Medulla oblongata (tissue), 1 donor: ENCODE data around the gene TMEM116.
"Not testable (repeated sequence)": the region's sequence is repeated elsewhere in the genome, so short reads cannot be mapped to it uniquely, and the experiment has no call there.

Source experiments
- DNase-seq: peaks from one replicate; pipeline ENCODE4 v3.0.0-alpha.2; 2015; ENCODE audit errors: extremely low spot score

Gene TMEM116

GRCh38 chr12:112009596-112009995 lies 3.4 kb downstream of the TMEM116 start:
- DNase-seq: not testable (repeated sequence)

- no peak for DNase-seq
Measured at GRCh38 chr12:112008918-112009317, 4.0 kb downstream of the TMEM116 start.

- no peak for DNase-seq
Measured at GRCh38 chr12:112007945-112008344, 5.0 kb downstream of the TMEM116 start.

GRCh38 chr12:112005419-112006395 lies 7.3 kb downstream of the TMEM116 start:
- DNase-seq: no peak

- DNase-seq: no peak
Measured at GRCh38 chr12:112004041-112004440, 8.9 kb downstream of the TMEM116 start.

GRCh38 chr12:112001576-112001975 lies 11.4 kb downstream of the TMEM116 start:
- DNase-seq: no peak

- DNase-seq: no peak
Measured at GRCh38 chr12:112000820-112001219, 12.1 kb downstream of the TMEM116 start.

- DNase-seq: not testable (repeated sequence)
Measured at GRCh38 chr12:111999129-111999528, 13.8 kb downstream of the TMEM116 start.

GRCh38 chr12:111998015-111998414 lies 14.9 kb downstream of the TMEM116 start:
- DNase-seq: no peak

GRCh38 chr12:111997300-111997699 lies 15.7 kb downstream of the TMEM116 start:
- DNase-seq: no peak

GRCh38 chr12:111995782-111996480 lies 17.0 kb downstream of the TMEM116 start:
- no peak for DNase-seq

GRCh38 chr12:111994211-111995111 lies 18.5 kb downstream of the TMEM116 start:
- not testable (repeated sequence) for DNase-seq

GRCh38 chr12:111993292-111994150 lies 19.4 kb downstream of the TMEM116 start:
- DNase-seq: no peak

GRCh38 chr12:111992464-111992863 lies 20.5 kb downstream of the TMEM116 start:
- no peak for DNase-seq

GRCh38 chr12:111991946-111992345 lies 21.0 kb downstream of the TMEM116 start:
- DNase-seq: no peak

- no peak for DNase-seq
Measured at GRCh38 chr12:111991535-111991934, 21.4 kb downstream of the TMEM116 start.

- DNase-seq: no peak
Measured at GRCh38 chr12:111984820-111985219, 28.1 kb downstream of the TMEM116 start.

- no peak for DNase-seq
Measured at GRCh38 chr12:111981987-111982386, 31.0 kb downstream of the TMEM116 start.

- no peak for DNase-seq
Measured at GRCh38 chr12:111980598-111980997, 32.4 kb downstream of the TMEM116 start.

- DNase-seq: no peak
Measured at GRCh38 chr12:111978545-111978944, 34.4 kb downstream of the TMEM116 start.

GRCh38 chr12:111976860-111977259 lies 36.1 kb downstream of the TMEM116 start:
- DNase-seq: no peak
